IMR-90 (cell line): ENCODE results near the gene KLC4. TPM values are rescaled to one million over a fixed set of nuclear protein-coding genes. Genes with fewer than 3 reads are reported as not detected.

Experiments
- ATAC-seq: fragments of 200-7000 bp; cut with Tn5 transposase; 2 replicates; pipeline ENCODE4 v1.9.1; 2020; ENCODE audit warnings: low read depth, mild to moderate bottlenecking, moderate library complexity
- BruUV-seq: library from RNA; stranded (reverse); fragments of 400-500 nt; replicated peaks from 2 replicates; lab custom pipeline; 2021; lab: Mats Ljungman, UMichigan
- CTCF ChIA-PET: fragments of 300-600 bp; formaldehyde crosslinking; extraction: SDS; loops from one replicate; lab custom pipeline; 2021; ENCODE audit warnings: antibody characterized with exemption; lab: Yijun Ruan, JAX
- POLR2A ChIA-PET: fragments of 300-600 bp; sonication (Branson Sonifier 250); formaldehyde crosslinking; loops from one replicate; lab custom pipeline; 2022; ENCODE audit warnings: antibody characterized with exemption; ENCODE audit not compliant: unreplicated experiment; lab: Charles Lee
- DNase-seq: peaks from one replicate; pipeline ENCODE4 v3.0.0; 2013
- H2AFZ ChIP-seq: replicated peaks from 2 replicates; pipeline ENCODE3; 2013; ENCODE audit warnings: low read length, mild to moderate bottlenecking; ENCODE audit not compliant: poor library complexity
- H2AK5ac ChIP-seq: 2 replicates; pipeline ENCODE4 v1.6.1; 2013; ENCODE audit warnings: low read depth, low read length, inconsistent platforms
- H2AK9ac ChIP-seq: replicated peaks from 2 replicates; pipeline ENCODE3; 2013; ENCODE audit warnings: mild to moderate bottlenecking, low read depth, low read length, moderate library complexity; ENCODE audit not compliant: poor library complexity
- H2BK120ac ChIP-seq: 2 replicates; pipeline ENCODE4 v1.6.1; 2013; ENCODE audit warnings: low read depth, low read length, inconsistent platforms
- H2BK15ac ChIP-seq: 3 replicates; pipeline ENCODE4 v1.6.1; 2013; ENCODE audit warnings: low read depth, low read length, inconsistent platforms
- H2BK20ac ChIP-seq: 2 replicates; pipeline ENCODE4 v1.6.1; 2013; ENCODE audit warnings: low read depth, mild to moderate bottlenecking, inconsistent platforms, low read length, moderate library complexity
- H2BK5ac ChIP-seq: 2 replicates; pipeline ENCODE4 v1.6.1; 2013; ENCODE audit warnings: mild to moderate bottlenecking, low read depth, low read length, inconsistent platforms; ENCODE audit not compliant: poor library complexity, severe bottlenecking
- H3K14ac ChIP-seq: replicated peaks from 2 replicates; pipeline ENCODE4 v1.6.1; 2013; ENCODE audit warnings: low read depth, low read length, inconsistent platforms
- H3K18ac ChIP-seq: 2 replicates; pipeline ENCODE4 v1.6.1; 2013; ENCODE audit warnings: low read depth, low read length, control low read depth
- H3K23ac ChIP-seq: 2 replicates; pipeline ENCODE4 v1.6.1; 2013; ENCODE audit warnings: low read depth, low read length, inconsistent platforms
- H3K27ac ChIP-seq: 2 replicates; pipeline ENCODE4 v1.5.1; 2013; ENCODE audit warnings: mild to moderate bottlenecking, control low read depth, low read length; ENCODE audit not compliant: insufficient read depth
- H3K27me3 ChIP-seq: 2 replicates; pipeline ENCODE4 v1.6.1; 2013; ENCODE audit warnings: low read length; ENCODE audit not compliant: control insufficient read depth, insufficient read depth
- H3K36me3 ChIP-seq: 2 replicates; pipeline ENCODE4 v1.6.1; 2013; ENCODE audit warnings: low read length, mixed read lengths; ENCODE audit not compliant: control insufficient read depth, insufficient read depth
- H3K4ac ChIP-seq: 2 replicates; pipeline ENCODE4 v1.6.1; 2013; ENCODE audit warnings: low read depth, low read length, inconsistent platforms
- H3K4me1 ChIP-seq: 2 replicates; pipeline ENCODE4 v1.6.1; 2013; ENCODE audit warnings: low read length, mixed read lengths; ENCODE audit not compliant: control insufficient read depth, insufficient read depth
- H3K4me2 ChIP-seq: 2 replicates; pipeline ENCODE4 v1.6.1; 2013; ENCODE audit warnings: low read depth, mild to moderate bottlenecking, control low read depth, low read length, moderate library complexity
- H3K4me3 ChIP-seq: 2 replicates; pipeline ENCODE4 v1.5.1; 2013; ENCODE audit warnings: low read depth, mild to moderate bottlenecking, control low read depth, low read length, moderate library complexity; ENCODE audit not compliant: insufficient read depth
- H3K56ac ChIP-seq: 2 replicates; pipeline ENCODE4 v1.6.1; 2013; ENCODE audit warnings: low read length, inconsistent platforms; ENCODE audit not compliant: insufficient read depth; ENCODE audit errors: extremely low read depth
- H3K79me1 ChIP-seq, 2 experiments: 2 replicates each; pipeline ENCODE4 v1.6.1; 2013; ENCODE audit warnings: low read length in 2 of 2, inconsistent platforms in 1 of 2, low read depth in 1 of 2
- H3K9ac ChIP-seq: 2 replicates; pipeline ENCODE4 v1.6.1; 2013; ENCODE audit warnings: low read depth, low read length, control low read depth
- H3K9me1 ChIP-seq: 2 replicates; pipeline ENCODE4 v1.6.1; 2013; ENCODE audit warnings: low read length, inconsistent platforms; ENCODE audit not compliant: insufficient read depth
- H3K9me3 ChIP-seq: 2 replicates; pipeline ENCODE4 v1.6.1; 2013; ENCODE audit warnings: low read length; ENCODE audit not compliant: control insufficient read depth, insufficient read depth
- H4K20me1 ChIP-seq: 2 replicates; pipeline ENCODE4 v1.6.1; 2013; ENCODE audit warnings: low read length, inconsistent platforms; ENCODE audit not compliant: insufficient read depth
- H4K5ac ChIP-seq: 2 replicates; pipeline ENCODE4 v1.6.1; 2013; ENCODE audit warnings: mild to moderate bottlenecking, low read depth, low read length, control low read depth
- H4K8ac ChIP-seq, 2 experiments: 2 replicates each; pipeline ENCODE4 v1.6.1; 2013; ENCODE audit warnings: low read depth in 2 of 2, low read length in 2 of 2, control low read depth in 1 of 2, inconsistent platforms in 1 of 2
- H4K91ac ChIP-seq: 2 replicates; pipeline ENCODE4 v1.6.1; 2013; ENCODE audit warnings: low read depth, low read length, inconsistent platforms; ENCODE audit not compliant: insufficient read depth
- MAFK ChIP-seq: IDR thresholded peaks from 2 replicates; pipeline ENCODE4 v1.6.1; 2012; ENCODE audit warnings: low read depth, low read length, improper control_type of control experiment
- MAZ ChIP-seq: IDR thresholded peaks from 2 replicates; pipeline ENCODE4 v1.6.1; 2012; ENCODE audit warnings: low read depth, mild to moderate bottlenecking, low read length, improper control_type of control experiment, moderate library complexity, borderline replicate concordance
- RAD21 ChIP-seq: IDR thresholded peaks from 2 replicates; pipeline ENCODE4 v1.6.1; 2012; ENCODE audit warnings: low read length, improper control_type of control experiment
- WGBS, 2 experiments: methylation state at CpG; one replicate each; pipeline versions ENCODE4 v1.1.5 to v1.1.7; 2013; ENCODE audit warnings: missing lambda C conversion rate in 2 of 2; ENCODE audit not compliant: insufficient read length in 1 of 2; ENCODE audit errors: extremely low coverage in 2 of 2; 5-methylcytosine and 5-hydroxymethylcytosine counted together
- dilution Hi-C: fragments of 300-500 bp; cut with HindIII; formaldehyde crosslinking; loops from one replicate; pipeline ENCODE4 v1.14.3; 2018; ENCODE audit warnings: low sequenced_read_pairs; ENCODE audit not compliant: unreplicated experiment
- in situ Hi-C: fragments of 300-500 bp; cut with MboI; formaldehyde crosslinking; loops from 3 replicates; pipeline ENCODE4 v1.14.3; 2019; ENCODE audit warnings: low sequenced_read_pairs, inconsistent platforms, mixed read lengths
- intact Hi-C: fragments of 100-400 bp; cut with micrococcal nuclease; formaldehyde crosslinking; loops from 2 replicates; pipeline ENCODE4 v1.10.0; 2022
- polyA plus RNA-seq, 3 experiments: library from polyadenylated mRNA; depleted of rRNA; stranded (reverse); fragments of >200 nt; gene quantifications; 2 replicates each; pipeline ENCODE4 v1.2.3, GENCODE V29; 2012; ENCODE audit warnings: low replicate concordance in 1 of 3
- total RNA-seq: library from RNA; depleted of rRNA; stranded (reverse); fragments of >200 nt; gene quantifications from 2 replicates; pipeline ENCODE4 v1.2.3, GENCODE V29; 2012

The KLC4 gene
- total and polyA plus RNA-seq, 2 of the 4 experiments (the other 2 are of a cell fraction), result 10.9 to 13.0 TPM

DNA sequence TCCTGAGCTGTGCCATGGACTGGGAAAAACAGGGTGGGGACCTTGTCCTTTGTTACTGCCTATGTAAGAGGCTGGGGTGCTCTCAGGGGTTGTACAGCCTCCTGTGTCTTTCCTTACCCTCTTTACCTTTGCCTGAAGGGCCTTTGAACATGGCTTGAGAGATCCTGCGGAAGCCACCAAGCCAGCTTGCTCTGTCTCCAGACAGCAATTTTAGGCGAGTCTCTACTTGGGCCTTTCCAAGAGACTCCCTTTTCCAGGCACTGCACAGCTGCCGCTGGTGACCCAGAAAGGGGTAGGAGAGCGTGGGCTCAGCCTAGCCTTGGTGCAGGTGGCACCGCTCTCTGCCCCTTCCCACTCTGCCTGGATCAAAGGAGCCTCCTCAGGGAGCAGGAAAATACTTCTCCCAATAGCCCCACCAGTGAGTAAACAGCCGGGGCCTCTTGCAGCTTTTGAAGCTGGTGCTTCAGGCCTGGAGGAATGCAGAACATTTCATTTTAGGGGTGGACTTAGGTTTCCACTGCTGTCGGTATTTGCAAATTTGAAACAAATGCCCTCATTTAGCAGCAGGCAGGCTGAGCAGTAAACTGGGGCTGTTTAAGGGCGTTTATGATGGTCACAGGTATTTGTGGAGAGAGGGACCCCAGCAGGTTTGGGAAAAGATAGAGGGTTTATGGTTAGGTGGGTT is 30.6 kb downstream of the KLC4 start (continued):
- no peak for TF ChIP-seq RAD21
- TF ChIP-seq MAZ, result no peak

DNA sequence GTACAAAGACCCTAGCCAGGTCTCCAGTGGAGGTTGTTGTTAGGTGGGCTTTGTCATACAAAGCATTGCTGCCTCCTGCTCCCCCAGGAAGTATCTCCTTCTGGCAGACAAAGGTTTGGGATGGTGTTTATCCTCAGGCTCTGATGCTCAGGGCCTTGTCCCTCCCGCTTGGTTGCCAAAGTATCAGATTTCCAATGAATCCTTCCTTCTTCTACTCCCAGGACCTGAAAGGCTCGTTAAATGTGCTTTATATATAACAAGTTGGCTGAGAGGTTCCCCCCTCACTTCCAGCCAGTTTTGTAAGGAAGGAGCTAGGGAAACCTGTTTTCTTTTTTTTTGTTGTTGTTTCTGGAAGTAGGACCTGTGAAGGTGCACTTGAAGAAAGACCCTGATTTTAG is 31.1 kb downstream of the KLC4 start:
- Histone ChIP-seq H3K4me2 (peak overlapping the region; percentile 62), H3K27me3 (no peaks in the 10 kb centered on the region), H3K14ac (peak overlapping the region; percentile 27; the same call in 1 of the 2 replicates), H2AFZ (no peak overlapping the region), H3K4me1 (peaks cover 32% of the 10 kb centered on the region), H3K56ac (no peak overlapping the region; the same call in 1 of the 2 replicates), H3K4ac (peak overlapping the region; percentile 62), H2BK120ac (0 out of 2 replicates have a peak overlapping the region, but pooled peaks have one; percentile 4), H2AK5ac (peak overlapping the region; percentile 69; the same call in 1 of the 2 replicates), H3K36me3 (no peaks in the 10 kb centered on the region), H4K91ac (0 out of 2 replicates have a peak overlapping the region, but pooled peaks have one; percentile 10), H3K9me3 (no peaks in the 10 kb centered on the region), H2AK9ac (peak overlapping the region; percentile 66), H4K20me1 (peaks cover 67% of the 10 kb centered on the region), H3K4me3 (no peak overlapping the region), H3K9me1 (peaks cover 17% of the 10 kb centered on the region), H3K18ac (peak overlapping the region; percentile 10; the same call in 1 of the 2 replicates), H3K27ac (peak overlapping the region; percentile 62), H2BK15ac (no peak overlapping the region), H3K79me1 (peaks cover 36 to 90% of the 10 kb centered on the region in 2 experiments), H2BK5ac (peak overlapping the region; percentile 38), H3K23ac (peak overlapping the region; percentile 10), H4K8ac (peak overlapping the region; percentile 37 to 72; a peak in 2 of 4 replicates), H3K9ac (no peak overlapping the region; the same call in 1 of the 2 replicates), H4K5ac (0 out of 2 replicates have a peak overlapping the region, but pooled peaks have one; percentile 33), H2BK20ac (0 out of 2 replicates have a peak overlapping the region, but pooled peaks have one; percentile 7)
- DNase-seq (peak; percentile 44), ATAC-seq (peak; percentile 45)
- TF ChIP-seq MAFK (no peak), MAZ (no peak)
- WGBS, 2 experiments, result no CpG with 5 or more reads among the region's 2 CpGs
- ChIA-PET CTCF (interaction anchor here (0.6 kb wide), 1 partner anchor 107 kb away, joined by 3 read pairs; no protein-coding TSS in a partner anchor), POLR2A (no interaction called here)
- no TSS peak for BruUV-seq
- in situ Hi-C loops, result no loop called here
- dilution Hi-C loops, result no loop called here
- intact Hi-C loops, result loop anchor here (2.0 kb wide), 1 partner anchor 14 kb away; the partner anchor contains the start of gene PTK7
